CD4-positive, alpha-beta T cell (primary cell): ENCODE measurements around the gene SPDEF. TPM values are rescaled to one million over a fixed set of nuclear protein-coding genes. Genes with fewer than 3 reads are reported as not detected.

Experiments
- ATAC-seq: fragments of 200-7000 bp; cut with Tn5 transposase; one replicate; pipeline ENCODE4 v1.10.0; 2022; ENCODE audit warnings: mild to moderate bottlenecking; ENCODE audit not compliant: poor library complexity
- CTCF ChIA-PET: fragments of 350-600 bp; sonication (Branson Sonifier 250); formaldehyde crosslinking; loops from one replicate; lab custom pipeline; 2021; ENCODE audit warnings: antibody characterized with exemption, inconsistent platforms; lab: Charles Lee
- POLR2A ChIA-PET: fragments of 350-600 bp; sonication (Branson Sonifier 250); formaldehyde crosslinking; loops from one replicate; lab custom pipeline; 2021; ENCODE audit warnings: antibody characterized with exemption, inconsistent platforms; lab: Charles Lee
- DNase-seq, 14 experiments: peaks; one replicate each; pipeline ENCODE4 v3.0.0-alpha.2; 2013 to 2020; ENCODE audit warnings: mixed read lengths in 2 of 14
- H3K27ac ChIP-seq, 2 donors: one replicate each; pipeline versions ENCODE4 v1.5.1 to v1.7.0; 2013; ENCODE audit warnings: low read length in 2 of 2, low read depth in 1 of 2, mild to moderate bottlenecking in 1 of 2
- H3K27me3 ChIP-seq, 2 experiments: 1 replicate in 1 of 2; 2 replicates in 1 of 2; pipeline versions ENCODE4 v1.6.1 to v1.7.0; 2013; ENCODE audit warnings: low read length in 2 of 2, control low read depth in 1 of 2, mild to moderate bottlenecking in 1 of 2, moderate library complexity in 1 of 2; ENCODE audit not compliant: insufficient read depth in 2 of 2, control insufficient read depth in 1 of 2
- H3K36me3 ChIP-seq: one replicate; pipeline ENCODE4 v1.6.1; 2013; ENCODE audit warnings: low read length, control low read depth; ENCODE audit not compliant: insufficient read depth
- H3K4me1 ChIP-seq: one replicate; pipeline ENCODE4 v1.6.1; 2013; ENCODE audit warnings: low read length, control low read depth; ENCODE audit not compliant: insufficient read depth
- H3K4me3 ChIP-seq: one replicate; pipeline ENCODE4 v1.5.1; 2013; ENCODE audit warnings: mild to moderate bottlenecking, low read length, moderate library complexity
- H3K9me3 ChIP-seq, 2 experiments: 1 replicate in 1 of 2; 2 replicates in 1 of 2; pipeline versions ENCODE4 v1.6.1 to v1.7.0; 2013; ENCODE audit warnings: low read length in 2 of 2, mild to moderate bottlenecking in 2 of 2, control low read depth in 1 of 2, moderate library complexity in 1 of 2; ENCODE audit not compliant: control insufficient read depth in 1 of 2, insufficient read depth in 1 of 2
- H3K27ac Mint-ChIP-seq: one replicate; pipeline ENCODE4 v1.8.0; 2020; ENCODE audit warnings: mixed read lengths
- H3K27me3 Mint-ChIP-seq: one replicate; pipeline ENCODE4 v1.8.0; 2021; ENCODE audit warnings: mixed read lengths
- H3K36me3 Mint-ChIP-seq: one replicate; pipeline ENCODE4 v1.8.0; 2021; ENCODE audit warnings: low read depth, mixed read lengths
- H3K4me1 Mint-ChIP-seq: one replicate; pipeline ENCODE4 v1.8.0; 2021; ENCODE audit warnings: low read depth, mixed read lengths
- H3K4me3 Mint-ChIP-seq: one replicate; pipeline ENCODE4 v1.8.0; 2020; ENCODE audit warnings: mild to moderate bottlenecking, mixed read lengths
- H3K9me3 Mint-ChIP-seq: one replicate; pipeline ENCODE4 v1.8.0; 2020; ENCODE audit warnings: mixed read lengths
- intact Hi-C, 2 experiments: fragments of 100-400 bp; cut with DNase I in 1 of 2; cut with micrococcal nuclease in 1 of 2; formaldehyde crosslinking; loops; one replicate each; pipeline versions ENCODE4 v1.15.1 to v1.9.0; 2023 to 2025; cut with DNase I, micrococcal nuclease
- total RNA-seq, 174 experiments: library from RNA in 2 of 174; stranded (reverse) in 2 of 174; gene quantifications; one replicate each; pipeline ENCODE4 v1.2.3 and lab custom pipeline; 2021 to 2026
- TF ChIP-seq, protein P1 (sequence below): fragments of 200-600 bp; IDR thresholded peaks from one replicate; pipeline ENCODE4 v1.8.0; 2022; ENCODE audit warnings: antibody characterized with exemption, mild to moderate bottlenecking

Gene SPDEF
- total RNA-seq, 2 experiments from 2014 or later = 0.17 to 0.36 TPM

DNA sequence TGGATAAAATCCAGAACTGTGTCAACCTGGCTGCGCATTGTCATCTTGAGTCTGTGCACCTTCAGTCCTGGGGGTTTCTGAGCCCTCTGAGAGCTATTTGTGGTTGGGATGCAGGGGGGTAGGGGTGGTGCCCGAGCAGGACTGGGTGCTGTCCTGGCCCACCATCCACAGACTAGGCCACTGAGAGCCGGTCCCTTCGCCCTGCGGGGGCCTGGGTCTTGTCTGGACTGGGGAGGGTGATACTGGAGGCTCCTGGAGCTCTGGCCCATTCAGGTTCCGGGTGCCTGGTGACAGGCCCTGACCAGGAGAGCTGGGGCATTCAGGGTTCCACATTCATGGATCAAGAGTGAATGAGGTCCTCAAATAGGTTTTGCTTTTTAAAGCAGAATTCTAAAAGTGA, 20.9 kb downstream of the SPDEF start:
- H3K9me3 ChIP-seq = no peaks in the 10 kb centered on the region
- no peak overlapping the region for H3K4me3 ChIP-seq
- Mint-ChIP-seq H3K36me3 (no peaks in the 10 kb centered on the region), H3K27ac (no peak overlapping the region), H3K27me3 (no peaks in the 10 kb centered on the region), H3K9me3 (no peaks in the 10 kb centered on the region), H3K4me1 (no peaks in the 10 kb centered on the region), H3K4me3 (no peak overlapping the region)
- H3K27me3 ChIP-seq = no peaks in the 10 kb centered on the region
- no peaks in the 10 kb centered on the region for H3K4me1 ChIP-seq
- ChIA-PET POLR2A (no interaction called here), CTCF (no interaction called here)
- DNase-seq = no peak
- ATAC-seq = no peak
- H3K36me3 ChIP-seq = no peaks in the 10 kb centered on the region
- TF ChIP-seq, protein P1, sequence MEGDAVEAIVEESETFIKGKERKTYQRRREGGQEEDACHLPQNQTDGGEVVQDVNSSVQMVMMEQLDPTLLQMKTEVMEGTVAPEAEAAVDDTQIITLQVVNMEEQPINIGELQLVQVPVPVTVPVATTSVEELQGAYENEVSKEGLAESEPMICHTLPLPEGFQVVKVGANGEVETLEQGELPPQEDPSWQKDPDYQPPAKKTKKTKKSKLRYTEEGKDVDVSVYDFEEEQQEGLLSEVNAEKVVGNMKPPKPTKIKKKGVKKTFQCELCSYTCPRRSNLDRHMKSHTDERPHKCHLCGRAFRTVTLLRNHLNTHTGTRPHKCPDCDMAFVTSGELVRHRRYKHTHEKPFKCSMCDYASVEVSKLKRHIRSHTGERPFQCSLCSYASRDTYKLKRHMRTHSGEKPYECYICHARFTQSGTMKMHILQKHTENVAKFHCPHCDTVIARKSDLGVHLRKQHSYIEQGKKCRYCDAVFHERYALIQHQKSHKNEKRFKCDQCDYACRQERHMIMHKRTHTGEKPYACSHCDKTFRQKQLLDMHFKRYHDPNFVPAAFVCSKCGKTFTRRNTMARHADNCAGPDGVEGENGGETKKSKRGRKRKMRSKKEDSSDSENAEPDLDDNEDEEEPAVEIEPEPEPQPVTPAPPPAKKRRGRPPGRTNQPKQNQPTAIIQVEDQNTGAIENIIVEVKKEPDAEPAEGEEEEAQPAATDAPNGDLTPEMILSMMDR = no peak
- H3K27ac ChIP-seq = no peak overlapping the region
- intact Hi-C loops = no loop called here

DNA sequence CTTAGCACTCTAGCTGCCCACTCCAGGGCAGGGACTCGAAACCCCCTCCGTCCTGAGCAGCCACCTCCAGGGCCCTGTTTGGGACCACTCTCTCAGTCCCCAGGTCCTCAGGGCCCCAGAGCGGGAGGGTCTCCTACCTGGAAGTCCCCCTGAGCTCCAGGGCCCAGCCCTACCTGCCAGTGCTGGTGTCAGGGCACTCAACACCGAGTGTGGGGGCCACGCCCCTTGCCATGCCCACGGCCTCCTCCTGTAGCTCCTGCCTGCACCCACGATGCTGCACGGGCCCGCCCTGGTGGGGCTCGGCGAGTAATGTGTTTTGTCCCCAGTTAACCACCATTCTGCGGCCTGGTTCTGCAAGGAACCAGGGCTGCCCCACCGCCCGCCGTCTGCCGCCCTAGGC, 21.5 kb downstream of the SPDEF start:
- ChIA-PET CTCF (interaction anchor here (1.4 kb wide), 1 partner anchor 11 kb away, joined by 3 read pairs; no protein-coding TSS in a partner anchor), POLR2A (no interaction called here)
- Histone ChIP-seq H3K27me3 (no peaks in the 10 kb centered on the region), H3K4me1 (no peaks in the 10 kb centered on the region), H3K9me3 (no peaks in the 10 kb centered on the region), H3K27ac (no peak overlapping the region), H3K36me3 (no peaks in the 10 kb centered on the region), H3K4me3 (no peak overlapping the region)
- TF ChIP-seq, protein P1 = no peak
- Mint-ChIP-seq H3K4me1 (no peaks in the 10 kb centered on the region), H3K36me3 (no peaks in the 10 kb centered on the region), H3K27ac (no peak overlapping the region), H3K27me3 (no peaks in the 10 kb centered on the region), H3K9me3 (no peaks in the 10 kb centered on the region), H3K4me3 (no peak overlapping the region)
- ATAC-seq (no peak), DNase-seq (no peak)
- intact Hi-C loops = no loop called here

DNA sequence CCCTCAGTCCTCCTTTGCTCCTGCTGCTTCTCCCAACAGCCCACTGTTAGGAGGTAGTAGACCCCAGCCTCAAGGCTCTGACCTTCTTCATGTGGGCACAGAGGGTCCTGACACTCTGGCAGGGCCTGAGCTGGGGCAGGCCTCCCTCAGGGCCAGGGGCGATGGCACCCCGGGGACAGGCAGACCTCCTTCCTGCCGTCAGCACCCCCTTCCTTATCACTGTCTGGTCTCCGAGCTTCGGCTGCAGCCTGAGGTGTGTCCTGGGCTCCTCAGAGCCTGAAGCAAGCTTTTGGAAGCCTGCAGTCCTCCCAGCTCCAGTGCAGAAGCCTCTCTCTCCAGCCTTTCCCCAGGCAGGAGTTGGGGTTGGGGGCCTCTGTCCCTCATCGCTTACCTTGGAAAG, 22.0 kb downstream of the SPDEF start:
- ChIA-PET CTCF (interaction anchor here (1.4 kb wide), 1 partner anchor 12 kb away, joined by 3 read pairs; no protein-coding TSS in a partner anchor), POLR2A (no interaction called here)
- H3K4me1 ChIP-seq = no peaks in the 10 kb centered on the region
- no peak for ATAC-seq
- H3K27ac ChIP-seq = no peak overlapping the region
- no peaks in the 10 kb centered on the region for H3K9me3 Mint-ChIP-seq
- H3K27me3 ChIP-seq = no peaks in the 10 kb centered on the region
- TF ChIP-seq, protein P1 = no peak
- H3K9me3 ChIP-seq = no peaks in the 10 kb centered on the region
- intact Hi-C loops = no loop called here
- no peaks in the 10 kb centered on the region for H3K4me1 Mint-ChIP-seq
- DNase-seq = no peak
- no peaks in the 10 kb centered on the region for H3K27me3 Mint-ChIP-seq
- no peak overlapping the region for H3K27ac Mint-ChIP-seq
- no peaks in the 10 kb centered on the region for H3K36me3 ChIP-seq
- no peak overlapping the region for H3K4me3 ChIP-seq
- H3K4me3 Mint-ChIP-seq = no peak overlapping the region
- no peaks in the 10 kb centered on the region for H3K36me3 Mint-ChIP-seq
